GM12801 (cell line): ENCODE results near the gene ACADS.

Experiments
- TF ChIP-seq, protein P1 (sequence below): IDR thresholded peaks from one replicate; pipeline ENCODE4 v1.5.1; 2011; ENCODE audit warnings: control low read depth; ENCODE audit not compliant: insufficient read length; ENCODE audit errors: extremely low read depth

The ACADS gene

DNA sequence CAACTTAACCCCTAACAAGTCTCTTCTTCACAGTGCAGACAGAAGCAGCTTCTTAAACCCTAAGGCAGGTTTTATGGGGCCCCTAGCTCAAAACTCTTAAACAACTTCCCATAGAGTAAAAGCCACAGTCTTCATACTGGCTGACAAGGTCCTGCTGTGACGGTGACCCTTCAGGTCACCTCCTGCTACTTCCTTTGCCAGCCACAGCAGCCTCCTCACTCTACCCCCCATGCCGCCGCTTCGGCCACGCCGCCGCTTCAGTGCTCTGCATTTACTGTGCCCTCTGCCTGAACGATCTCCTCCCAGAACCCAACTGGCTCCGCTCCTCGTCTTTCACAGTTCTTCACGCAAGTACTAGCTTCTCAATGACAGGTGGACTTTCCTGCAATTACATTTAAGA, 45.5 kb downstream of the ACADS start:
- TF ChIP-seq, protein P1, sequence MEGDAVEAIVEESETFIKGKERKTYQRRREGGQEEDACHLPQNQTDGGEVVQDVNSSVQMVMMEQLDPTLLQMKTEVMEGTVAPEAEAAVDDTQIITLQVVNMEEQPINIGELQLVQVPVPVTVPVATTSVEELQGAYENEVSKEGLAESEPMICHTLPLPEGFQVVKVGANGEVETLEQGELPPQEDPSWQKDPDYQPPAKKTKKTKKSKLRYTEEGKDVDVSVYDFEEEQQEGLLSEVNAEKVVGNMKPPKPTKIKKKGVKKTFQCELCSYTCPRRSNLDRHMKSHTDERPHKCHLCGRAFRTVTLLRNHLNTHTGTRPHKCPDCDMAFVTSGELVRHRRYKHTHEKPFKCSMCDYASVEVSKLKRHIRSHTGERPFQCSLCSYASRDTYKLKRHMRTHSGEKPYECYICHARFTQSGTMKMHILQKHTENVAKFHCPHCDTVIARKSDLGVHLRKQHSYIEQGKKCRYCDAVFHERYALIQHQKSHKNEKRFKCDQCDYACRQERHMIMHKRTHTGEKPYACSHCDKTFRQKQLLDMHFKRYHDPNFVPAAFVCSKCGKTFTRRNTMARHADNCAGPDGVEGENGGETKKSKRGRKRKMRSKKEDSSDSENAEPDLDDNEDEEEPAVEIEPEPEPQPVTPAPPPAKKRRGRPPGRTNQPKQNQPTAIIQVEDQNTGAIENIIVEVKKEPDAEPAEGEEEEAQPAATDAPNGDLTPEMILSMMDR, result no peak

DNA sequence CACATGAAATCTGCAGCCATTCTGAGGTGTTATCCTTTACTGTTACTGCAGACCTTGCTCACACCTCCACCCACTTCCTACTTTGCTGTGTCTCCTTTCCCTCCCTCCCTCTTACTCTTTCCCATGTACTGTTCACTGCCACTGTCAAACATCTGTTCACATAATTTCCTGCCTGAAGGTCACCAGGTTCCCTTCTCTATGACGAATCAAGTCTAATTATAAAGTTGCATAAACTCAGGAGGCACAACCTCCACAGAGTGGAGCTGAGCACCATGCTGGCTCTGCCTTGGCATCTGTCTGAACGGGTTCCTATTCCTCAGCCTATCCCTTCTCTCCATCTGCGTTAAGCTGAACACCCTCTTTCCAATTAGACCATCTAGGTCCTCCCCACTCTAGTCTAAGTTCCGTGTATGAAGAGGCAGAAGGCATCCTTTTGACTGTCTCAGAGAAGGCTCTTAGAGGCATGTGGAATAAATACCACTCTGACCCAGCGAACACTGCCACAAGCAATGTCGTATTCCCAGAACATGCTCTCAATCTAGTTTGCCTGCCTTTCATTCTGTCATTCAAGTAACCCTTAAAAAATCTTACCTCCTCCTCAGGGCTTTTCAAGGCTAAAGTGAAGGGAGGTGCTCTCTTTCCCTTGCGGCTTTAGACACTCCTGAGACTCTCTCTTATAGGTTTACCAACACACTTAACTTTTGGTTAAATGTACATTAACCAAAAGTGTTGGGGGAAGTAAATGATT, 48.7 kb downstream of the ACADS start:
- TF ChIP-seq, protein P1, result no peak

DNA sequence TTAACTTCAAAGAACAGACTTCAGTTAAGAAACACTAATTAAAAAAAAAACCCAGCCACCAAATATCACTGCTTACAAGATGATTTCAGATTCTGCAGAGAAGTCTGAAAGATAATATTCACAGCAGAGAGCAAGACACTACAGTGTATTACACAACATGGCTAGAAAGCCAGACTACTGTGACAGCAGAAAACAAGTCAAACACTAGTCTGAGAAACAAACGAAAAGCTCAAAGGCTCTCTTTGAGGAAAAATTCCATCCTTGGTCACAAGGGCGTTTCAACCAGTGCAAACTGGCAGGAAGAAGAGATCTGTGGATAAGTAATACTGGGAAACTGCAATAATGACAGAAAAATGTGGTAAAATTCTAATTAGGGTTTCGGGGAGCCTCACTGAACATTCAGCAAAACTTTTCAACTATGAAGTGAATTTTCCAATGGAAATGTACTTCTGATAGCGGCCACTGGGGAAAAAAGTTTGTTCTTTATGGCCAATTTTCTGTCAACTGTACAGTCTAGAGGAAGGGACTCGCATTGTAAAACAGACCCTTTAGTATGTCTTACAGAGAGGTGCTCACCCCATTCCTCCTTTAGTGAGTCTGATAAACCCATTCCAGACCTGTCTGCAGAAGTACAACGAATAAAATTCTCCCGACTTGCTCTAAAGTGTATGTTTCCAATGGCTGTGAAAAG, 50.4 kb downstream of the ACADS start:
- TF ChIP-seq, protein P1, result no peak

DNA sequence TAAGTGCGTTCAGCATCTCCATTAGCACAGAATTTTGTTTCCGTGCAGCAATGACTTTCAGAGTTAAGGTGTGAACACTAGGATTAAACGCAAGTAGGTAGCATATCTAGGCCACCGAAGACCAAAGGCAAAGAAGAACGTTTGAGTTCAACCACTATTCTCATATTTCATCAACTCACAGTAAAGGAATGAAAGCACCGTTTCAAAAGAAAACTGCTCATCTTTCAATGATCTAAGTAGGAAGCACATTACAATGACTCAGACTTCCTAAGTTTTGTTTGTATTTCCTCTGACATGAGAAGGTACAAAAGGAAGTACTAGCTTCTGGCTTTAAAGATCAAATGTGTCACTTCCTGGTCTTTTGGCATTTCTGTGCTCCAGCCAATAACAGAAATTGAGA, 57.6 kb downstream of the ACADS start:
- TF ChIP-seq, protein P1, result no peak

DNA sequence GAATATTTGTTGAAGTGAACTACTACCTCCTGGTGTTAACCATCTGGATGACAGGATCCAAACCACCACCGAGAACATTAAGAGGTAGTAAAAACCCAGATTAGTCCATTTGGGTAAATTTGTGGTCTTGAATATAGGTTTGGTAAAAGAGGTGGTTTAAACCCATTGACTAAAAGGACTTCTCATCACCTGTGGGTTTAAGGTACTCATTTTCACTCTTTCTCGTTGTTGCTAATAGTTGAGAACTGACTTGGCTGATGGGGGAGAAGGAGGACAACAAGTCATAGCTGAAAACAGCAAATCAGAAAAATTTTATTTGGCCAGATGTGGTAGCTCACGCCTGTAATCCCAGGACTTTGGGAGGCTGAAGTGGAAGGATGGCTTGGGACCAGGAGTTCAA, 59.2 kb downstream of the ACADS start:
- TF ChIP-seq, protein P1, result no peak

DNA sequence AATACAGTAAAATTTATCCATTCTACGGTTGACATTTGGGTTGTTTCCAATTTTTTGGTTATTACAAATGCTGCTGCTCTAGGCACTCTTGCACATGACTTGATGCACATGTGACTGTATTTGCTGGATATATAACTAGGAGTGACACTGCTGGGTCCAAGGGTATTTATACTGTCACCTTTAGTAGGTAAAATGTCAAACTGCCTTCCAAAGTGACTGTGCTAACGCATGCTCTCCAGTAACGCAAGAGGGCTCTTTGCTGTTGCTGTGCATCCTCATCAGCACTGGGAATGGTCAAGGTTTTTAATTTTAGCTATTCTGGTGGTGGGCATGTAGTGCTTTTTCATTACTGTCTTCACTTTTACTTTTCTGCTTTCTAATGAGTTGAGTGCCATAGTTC, 62.3 kb downstream of the ACADS start:
- TF ChIP-seq, protein P1, result no peak
